Tibial artery (tissue), 4 donors: Measurements from ENCODE around the gene CXCL6.

Source experiments
- DNase-seq, 2 donors: peaks; one replicate each; pipeline ENCODE4 v3.0.0-alpha.2; 2019
- H3K27ac ChIP-seq, 2 donors: fragments of 200-600 bp; sonication (generic) in 1 of 2; 1 replicate in 1 of 2; 2 replicates in 1 of 2; pipeline ENCODE4 v1.5.1; 2018 to 2019; ENCODE audit warnings: mild to moderate bottlenecking in 1 of 2
- H3K27me3 ChIP-seq, 2 donors: fragments of 200-600 bp; sonication (generic) in 1 of 2; one replicate each; pipeline versions ENCODE4 v1.5.1 to v1.6.0; 2016 to 2019
- H3K36me3 ChIP-seq, 3 donors: fragments of 200-600 bp; sonication (generic) in 2 of 3; one replicate each; pipeline ENCODE4 v1.5.1; 2016 to 2019; ENCODE audit warnings: mild to moderate bottlenecking in 2 of 3
- H3K4me1 ChIP-seq, 4 donors: fragments of 200-600 bp; sonication (generic) in 2 of 4; 1 replicate in 3 of 4; 2 replicates in 1 of 4; pipeline ENCODE4 v1.5.1; 2016 to 2019
- H3K4me3 ChIP-seq, 2 donors: fragments of 200-600 bp; sonication (generic) in 1 of 2; 1 replicate in 1 of 2; 2 replicates in 1 of 2; pipeline ENCODE4 v1.5.1; 2018 to 2019; ENCODE audit warnings: mild to moderate bottlenecking in 2 of 2
- H3K9me3 ChIP-seq, 3 donors: fragments of 200-600 bp; sonication (generic) in 1 of 3; one replicate each; pipeline ENCODE4 v1.5.1; 2016 to 2019
- CTCF ChIP-seq, 2 experiments: fragments of 200-600 bp in 1 of 2; fragments of 450-650 bp in 1 of 2; IDR thresholded peaks; one replicate each; pipeline ENCODE4 v1.5.1; 2017 to 2019; ENCODE audit warnings: antibody characterized with exemption in 2 of 2, mild to moderate bottlenecking in 1 of 2, moderate library complexity in 1 of 2
- intact Hi-C: fragments of 100-400 bp; cut with DNase I; formaldehyde crosslinking; loops from one replicate; pipeline ENCODE4 v1.15.0; 2023; ENCODE audit warnings: low total_unique reads

Gene CXCL6

GRCh38 chr4:73870768-73871167 lies 34.3 kb downstream of the CXCL6 start:
- TF ChIP-seq CTCF (IDR thresholded peaks at IDR 0.05) = no peak
- intact Hi-C loops = no loop called here
- no peaks in the 10 kb centered on the region for H3K36me3 ChIP-seq
- peaks cover 0 to 14% (median 10%) of the 10 kb centered on the region in 4 donors for H3K4me1 ChIP-seq
- H3K27me3 ChIP-seq = peaks cover 0 to 9% of the 10 kb centered on the region in 2 donors
- H3K9me3 ChIP-seq = no peaks in the 10 kb centered on the region
- no peak for DNase-seq
- no peak overlapping the region for H3K27ac ChIP-seq
- no peak overlapping the region for H3K4me3 ChIP-seq

GRCh38 chr4:73871511-73872310 lies 35.2 kb downstream of the CXCL6 start:
- no peaks in the 10 kb centered on the region for H3K36me3 ChIP-seq
- TF ChIP-seq CTCF (IDR thresholded peaks at IDR 0.05) = no peak
- peaks cover 0 to 9% of the 10 kb centered on the region in 2 donors for H3K27me3 ChIP-seq
- H3K4me1 ChIP-seq = peaks cover 0 to 14% (median 10%) of the 10 kb centered on the region in 4 donors
- DNase-seq = no peak
- H3K9me3 ChIP-seq = no peaks in the 10 kb centered on the region
- H3K4me3 ChIP-seq = no peak overlapping the region
- no peak overlapping the region for H3K27ac ChIP-seq
- intact Hi-C loops = no loop called here

- no peaks in the 10 kb centered on the region for H3K9me3 ChIP-seq
- TF ChIP-seq CTCF (IDR thresholded peaks at IDR 0.05) = no peak
- H3K4me1 ChIP-seq = peaks cover 0 to 14% (median 10%) of the 10 kb centered on the region in 4 donors
- no peak overlapping the region for H3K4me3 ChIP-seq
- no peak overlapping the region for H3K27ac ChIP-seq
- intact Hi-C loops = no loop called here
- H3K36me3 ChIP-seq = no peaks in the 10 kb centered on the region
- no peak for DNase-seq
- peaks cover 0 to 9% of the 10 kb centered on the region in 2 donors for H3K27me3 ChIP-seq
Measured at GRCh38 chr4:73872316-73873108, 36.0 kb downstream of the CXCL6 start.

GRCh38 chr4:73874386-73874785 lies 37.9 kb downstream of the CXCL6 start:
- no peak for DNase-seq
- Histone ChIP-seq H3K4me3 (no peak overlapping the region), H3K27ac (no peak overlapping the region), H3K36me3 (no peaks in the 10 kb centered on the region), H3K27me3 (peaks cover 0 to 4% of the 10 kb centered on the region in 2 donors), H3K9me3 (no peaks in the 10 kb centered on the region), H3K4me1 (peaks cover 0 to 6% (median 5%) of the 10 kb centered on the region in 4 donors)
- intact Hi-C loops = no loop called here
- TF ChIP-seq CTCF (IDR thresholded peaks at IDR 0.05) = no peak

- Histone ChIP-seq H3K36me3 (no peaks in the 10 kb centered on the region), H3K4me3 (no peak overlapping the region), H3K27ac (no peak overlapping the region), H3K4me1 (no peaks in the 10 kb centered on the region), H3K9me3 (no peaks in the 10 kb centered on the region), H3K27me3 (no peaks in the 10 kb centered on the region)
- intact Hi-C loops = no loop called here
- DNase-seq = no peak
- no peak for TF ChIP-seq CTCF (IDR thresholded peaks at IDR 0.05)
Measured at GRCh38 chr4:73875401-73875800, 38.9 kb downstream of the CXCL6 start.
